Activated CD4-positive, alpha-beta T cell treated with anti-CD3 and anti-CD28 coated beads for 24 hours (primary cell): Measurements from ENCODE around the gene IFT20.
"Not testable (repeated sequence)": the region's sequence is repeated elsewhere in the genome, so short reads cannot be mapped to it uniquely, and the experiment has no call there.

Experiments
- DNase-seq, 2 donors: peaks; one replicate each; pipeline ENCODE4 v3.0.0-alpha.2; 2020; ENCODE audit warnings: low read depth in 2 of 2

IFT20 gene

GRCh38 chr17:28363776-28364650, 28.7 kb upstream of the IFT20 start:
- DNase-seq, result no peak

GRCh38 chr17:28363186-28363585, 27.9 kb upstream of the IFT20 start:
- DNase-seq, result no peak

GRCh38 chr17:28357901-28358197, 22.6 kb upstream of the IFT20 start:
- DNase-seq, result no peak

GRCh38 chr17:28357061-28357900, 22.0 kb upstream of the IFT20 start, which contains the start of gene POLDIP2:
POLDIP2 (minus strand) TSS chr17:28357527; CDS start chr17:28357448, 79 bp downstream.
- DNase-seq, result peak; percentile 91 to 93

GRCh38 chr17:28350271-28350670, 15.0 kb upstream of the IFT20 start:
- no peak for DNase-seq

- DNase-seq, result no peak
Measured at GRCh38 chr17:28348979-28349378, 13.7 kb upstream of the IFT20 start.

GRCh38 chr17:28347261-28347891, 12.1 kb upstream of the IFT20 start:
- DNase-seq, result no peak

- no peak for DNase-seq
Measured at GRCh38 chr17:28346746-28347246, 11.5 kb upstream of the IFT20 start.

GRCh38 chr17:28346199-28346580, 10.9 kb upstream of the IFT20 start:
- no peak for DNase-seq

GRCh38 chr17:28345419-28346198, 10.3 kb upstream of the IFT20 start:
- DNase-seq, result no peak

- DNase-seq, result no peak
Measured at GRCh38 chr17:28344435-28344901, 9.2 kb upstream of the IFT20 start.

GRCh38 chr17:28344011-28344410, 8.7 kb upstream of the IFT20 start:
- no peak for DNase-seq

- DNase-seq, result no peak
Measured at GRCh38 chr17:28343491-28343932, 8.2 kb upstream of the IFT20 start.

GRCh38 chr17:28342313-28342712, 7.0 kb upstream of the IFT20 start:
- DNase-seq, result no peak

- DNase-seq, result no peak
Measured at GRCh38 chr17:28341516-28341915, 6.2 kb upstream of the IFT20 start.

GRCh38 chr17:28340374-28340773, 5.1 kb upstream of the IFT20 start:
- no peak for DNase-seq

GRCh38 chr17:28339431-28339830, 4.2 kb upstream of the IFT20 start:
- no peak for DNase-seq

- not testable (repeated sequence) for DNase-seq
Measured at GRCh38 chr17:28338769-28339212, 3.5 kb upstream of the IFT20 start.

GRCh38 chr17:28338056-28338768, 2.9 kb upstream of the IFT20 start:
- no peak for DNase-seq
